Occipital lobe (tissue), 2 donors: Measurements from ENCODE around the gene PDE7B. TPM values are rescaled to one million over a fixed set of nuclear protein-coding genes. Genes with fewer than 3 reads are reported as not detected.
"Not testable (repeated sequence)": the region's sequence is repeated elsewhere in the genome, so short reads cannot be mapped to it uniquely, and the experiment has no call there.

Experiments
- DNase-seq: peaks from one replicate; lab custom pipeline; 2025; lab: John Stamatoyannopoulos, UW
- total RNA-seq: library from RNA; depleted of rRNA; stranded (reverse); fragments of >200 nt; gene quantifications from one replicate; pipeline ENCODE4 v1.2.3, GENCODE V29; 2014

Gene PDE7B
- total RNA-seq, 1 donor from 2014 or later = 3.0 TPM

DNA sequence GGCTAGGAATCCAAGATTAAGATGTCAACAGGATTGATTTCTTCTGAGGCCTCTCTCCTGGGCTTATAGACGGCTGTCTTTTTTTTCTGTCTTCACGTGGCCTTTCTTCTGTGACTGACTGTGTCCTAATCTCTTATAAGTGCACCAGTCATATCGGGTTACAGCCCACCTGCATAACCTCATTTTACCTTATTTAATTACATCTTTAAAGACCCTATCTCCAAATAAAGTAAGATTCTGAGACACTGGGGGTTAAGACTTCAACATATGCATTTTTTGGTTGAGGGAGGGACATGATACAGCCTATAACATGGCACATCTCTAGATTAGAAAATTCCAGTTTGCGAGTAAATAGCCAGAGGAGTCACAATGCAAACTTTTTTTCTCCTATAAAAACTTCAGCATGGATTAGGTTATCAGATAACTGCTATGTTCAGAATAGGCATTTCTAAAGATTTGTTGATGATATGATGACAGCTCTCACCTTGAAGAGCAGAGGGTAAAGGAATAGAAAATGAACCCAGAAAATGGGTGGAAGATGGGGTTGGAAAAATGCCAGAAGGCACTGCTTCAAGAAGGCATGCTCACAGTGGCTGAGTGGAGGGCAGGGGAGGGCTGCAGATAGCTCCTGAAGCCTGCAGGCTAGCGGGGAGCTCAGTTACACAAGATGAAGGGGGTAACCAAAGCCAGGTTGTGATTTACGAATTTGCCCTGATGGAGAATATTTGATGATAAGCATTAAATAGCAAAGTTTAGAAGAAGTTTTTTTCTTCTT lies 8.7 kb upstream of the PDE7B start:
- DNase-seq = no peak

- no peak for DNase-seq
These were observed 619 bp upstream of the PDE7B start for GRCh38 chr6:135850882-135851281.

DNA sequence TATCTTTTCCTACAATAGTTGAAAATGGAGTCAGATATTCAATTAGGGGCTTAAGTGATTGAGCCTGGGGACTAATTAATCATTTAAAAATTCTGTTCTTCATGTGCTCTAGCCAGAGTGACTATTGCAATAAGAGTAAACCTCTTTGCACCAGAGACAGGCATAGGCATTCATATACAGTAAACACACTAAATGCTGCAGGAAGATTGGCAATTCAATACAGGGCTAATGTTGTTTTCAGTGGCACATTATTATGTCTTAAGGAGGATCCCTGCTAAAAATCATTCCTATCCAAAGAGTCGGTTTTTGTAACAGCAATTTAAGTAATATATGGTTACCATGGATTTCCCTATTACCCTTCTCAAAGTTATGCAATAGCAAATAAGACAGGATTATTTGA lies 1.2 kb downstream of the PDE7B start:
- no peak for DNase-seq

DNA sequence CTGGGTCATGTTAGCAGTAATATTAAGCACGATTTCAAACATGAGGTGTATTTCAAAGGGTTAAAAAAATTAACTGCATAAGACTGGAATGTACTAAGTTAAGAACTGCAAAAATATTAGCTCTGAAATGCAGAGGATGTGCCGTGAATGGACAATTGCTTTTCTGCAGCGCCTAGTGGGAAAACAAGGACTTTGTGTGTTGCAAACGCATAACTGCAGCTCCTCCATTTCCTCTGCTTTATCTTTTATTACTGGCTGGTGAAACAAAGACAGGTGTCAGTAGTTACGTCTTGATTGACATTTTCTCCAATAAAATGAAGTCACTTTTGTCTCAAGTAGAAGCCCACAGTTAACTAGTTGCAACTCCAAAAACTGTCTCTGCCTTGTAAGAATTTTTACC lies 1.7 kb downstream of the PDE7B start:
- no peak for DNase-seq

GRCh38 chr6:135853986-135854385 lies 2.5 kb downstream of the PDE7B start:
- DNase-seq = no peak

- DNase-seq = no peak
These were observed 3.3 kb downstream of the PDE7B start for GRCh38 chr6:135854799-135855198.

- no peak for DNase-seq
These were observed 7.4 kb downstream of the PDE7B start for GRCh38 chr6:135858931-135859330.

DNA sequence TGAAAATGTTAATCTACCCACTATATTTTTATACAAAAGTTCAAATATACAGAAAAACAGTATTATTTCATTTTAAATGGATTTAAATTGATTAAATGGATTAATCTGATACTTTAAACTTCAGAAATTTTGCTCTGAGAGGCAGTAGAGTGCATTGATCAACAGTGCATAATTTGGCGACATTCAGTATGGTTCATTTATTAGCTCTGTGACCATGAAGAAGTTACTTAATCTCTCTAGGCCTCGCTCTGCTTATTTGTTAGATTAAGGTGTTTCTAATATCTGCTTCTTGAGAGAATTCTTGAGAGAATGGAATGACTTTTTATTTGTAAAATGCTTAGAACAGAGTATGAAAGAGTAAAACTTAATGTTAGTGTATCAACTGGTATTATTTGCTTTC lies 8.9 kb downstream of the PDE7B start:
- no peak for DNase-seq

DNA sequence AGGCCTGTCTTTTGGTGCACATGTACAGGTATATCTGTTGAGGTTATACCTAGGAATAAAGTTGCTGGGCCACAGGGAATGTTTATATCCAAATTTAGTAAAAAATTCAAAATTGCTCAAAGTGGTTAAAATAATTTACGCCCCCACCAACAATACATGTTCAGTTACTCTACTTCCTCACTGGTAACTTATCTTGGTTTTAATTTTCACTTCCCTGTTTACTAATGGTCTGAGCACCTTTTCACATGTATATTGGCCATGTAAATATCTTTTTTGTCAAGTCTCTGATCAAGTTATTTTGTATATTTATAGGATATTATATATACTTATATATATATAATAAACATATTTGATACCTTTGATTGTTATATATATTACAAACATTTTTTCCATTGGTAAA lies 9.7 kb downstream of the PDE7B start:
- DNase-seq = no peak

DNA sequence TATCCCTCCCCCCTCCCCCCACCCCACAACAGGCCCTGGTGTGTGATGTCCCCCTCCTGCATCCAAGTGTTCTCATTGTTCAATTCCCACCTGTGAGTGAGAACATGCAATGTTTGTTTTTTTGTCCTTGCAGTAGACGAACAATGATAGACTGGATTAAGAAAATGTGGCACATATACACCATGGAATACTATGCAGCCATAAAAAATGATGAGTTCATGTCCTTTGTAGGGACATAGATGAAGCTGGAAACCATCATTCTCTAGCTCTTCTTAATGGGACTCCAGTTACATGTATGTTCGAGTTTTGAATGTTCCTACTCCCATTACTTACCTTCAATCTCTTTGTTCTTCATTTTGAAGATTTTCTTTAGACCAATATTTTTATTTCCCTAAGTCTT lies 13.4 kb downstream of the PDE7B start:
- DNase-seq = not testable (repeated sequence)

DNA sequence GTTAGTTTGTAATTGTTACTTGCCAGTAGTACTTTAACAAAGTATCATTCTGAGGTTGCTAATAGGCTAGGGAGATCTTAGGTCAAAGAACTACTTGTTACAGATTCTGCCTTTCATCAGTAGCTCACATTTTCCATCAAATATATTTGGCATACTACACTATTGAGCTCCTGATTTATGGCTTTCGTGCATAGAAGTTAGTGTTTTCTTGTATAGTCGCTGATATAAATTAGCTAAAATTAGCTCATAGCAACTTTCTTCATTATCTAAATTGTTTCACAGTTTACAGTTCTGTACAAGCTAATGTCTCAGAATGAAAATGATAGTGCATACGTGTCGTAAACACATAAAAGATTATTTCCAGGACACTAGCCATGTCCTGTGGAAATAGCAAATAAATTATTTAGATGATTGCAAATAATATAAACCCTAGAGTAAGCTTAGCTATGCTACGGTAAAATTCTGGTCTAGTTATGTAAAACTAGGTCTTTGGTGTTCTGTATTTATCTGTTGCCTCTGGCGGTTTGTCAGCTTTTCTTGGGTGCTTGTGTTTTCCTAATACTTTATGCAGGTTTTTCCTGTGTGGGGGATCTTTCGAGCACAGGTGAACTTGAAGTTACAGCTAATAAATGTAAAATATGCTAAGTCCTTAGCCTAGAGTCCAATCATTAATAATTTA lies 15.1 kb downstream of the PDE7B start:
- no peak for DNase-seq

- no peak for DNase-seq
These were observed 15.8 kb downstream of the PDE7B start for GRCh38 chr6:135867332-135867731.

DNA sequence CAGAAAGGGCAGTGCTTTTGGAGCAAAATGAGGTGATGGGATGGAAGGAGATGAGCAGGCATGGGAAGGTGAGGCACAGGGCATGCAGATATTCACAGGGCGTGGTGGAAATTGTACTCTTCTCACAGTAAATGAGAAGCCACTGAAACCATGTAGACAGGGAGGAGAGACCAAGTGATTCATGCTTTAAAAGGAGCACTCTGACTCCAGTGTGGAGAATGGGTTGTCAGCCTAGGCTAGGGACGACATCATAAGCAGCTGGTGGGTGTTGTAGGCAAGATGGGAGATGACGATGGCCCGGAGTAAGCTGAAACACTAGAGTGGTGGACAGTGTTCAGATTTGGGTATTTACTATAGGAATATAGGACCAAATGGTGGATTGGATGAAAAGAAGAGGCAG lies 18.4 kb downstream of the PDE7B start:
- DNase-seq = no peak

- DNase-seq = no peak
These were observed 19.2 kb downstream of the PDE7B start for GRCh38 chr6:135870722-135871121.

GRCh38 chr6:135871296-135871695 lies 19.8 kb downstream of the PDE7B start:
- no peak for DNase-seq

DNA sequence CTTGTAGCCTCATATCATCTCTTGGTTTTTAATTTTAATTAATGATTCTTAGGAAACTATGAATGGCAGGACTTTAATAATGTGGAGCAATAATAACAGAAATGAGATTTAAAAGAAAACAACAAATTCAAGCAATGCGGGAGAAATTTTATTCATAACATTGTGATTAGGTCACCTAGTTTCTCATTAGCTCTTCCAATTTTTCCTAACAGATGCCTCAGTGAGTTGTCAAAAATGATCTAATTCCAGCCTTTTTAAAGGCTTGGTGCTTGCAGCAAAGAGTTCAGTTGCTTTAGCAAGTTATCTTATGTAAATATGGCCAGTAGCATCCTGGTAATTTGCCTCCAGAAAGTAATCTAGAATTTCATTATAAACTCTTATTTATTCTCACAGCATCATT lies 20.4 kb downstream of the PDE7B start:
- DNase-seq = no peak

GRCh38 chr6:135875446-135875845 lies 23.9 kb downstream of the PDE7B start:
- no peak for DNase-seq

GRCh38 chr6:135876058-135876457 lies 24.6 kb downstream of the PDE7B start:
- DNase-seq = no peak

GRCh38 chr6:135877666-135878065 lies 26.2 kb downstream of the PDE7B start:
- no peak for DNase-seq

GRCh38 chr6:135880066-135880972 lies 28.8 kb downstream of the PDE7B start:
- no peak for DNase-seq

DNA sequence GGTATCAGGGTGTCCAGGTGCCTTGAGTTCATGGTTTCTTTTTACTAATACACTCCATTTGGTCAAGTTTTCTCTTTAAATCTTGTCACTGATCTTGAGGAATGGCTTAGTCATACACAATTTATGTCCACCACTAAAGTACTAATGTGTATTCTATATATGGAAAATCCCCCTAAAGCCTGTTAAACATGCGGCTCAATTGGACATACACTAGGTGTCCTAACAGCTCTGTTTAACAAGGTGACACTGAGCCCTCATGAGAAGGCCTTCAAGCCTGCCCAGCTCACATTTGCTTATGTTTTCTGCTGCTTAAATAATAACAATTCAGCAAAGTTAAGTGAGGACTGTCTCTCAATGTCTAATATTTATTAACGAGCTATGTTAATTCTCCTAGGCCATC lies 31.5 kb downstream of the PDE7B start:
- DNase-seq = no peak

GRCh38 chr6:135883536-135883935 lies 32.0 kb downstream of the PDE7B start:
- DNase-seq = no peak
